ENCODE results near the gene OPRD1. TPM values are rescaled to one million over a fixed set of nuclear protein-coding genes. Genes with fewer than 3 reads are reported as not detected.

OPRD1 gene
- total RNA-seq, 4 donors from 2014 or later: 0.15 to 0.24 (median 0.24) TPM; not detected in 1

- in situ Hi-C loops (cut with MboI; ENCODE audit: low sequenced_read_pairs in 4 of 4): no loop called here
- intact Hi-C loops (cut with DNase I; ENCODE audit: low total_unique reads): no loop called here
Observed at GRCh38 chr1:28862571-28863403, 50.8 kb downstream of the OPRD1 start.

GRCh38 chr1:28864695-28865094, 52.7 kb downstream of the OPRD1 start:
- H3K36me3 ChIP-seq: no peaks in the 10 kb centered on the region
- H3K27ac ChIP-seq: no peak overlapping the region
- H3K4me1 ChIP-seq: no peaks in the 10 kb centered on the region
- intact Hi-C loops (cut with DNase I; ENCODE audit: low total_unique reads) (no loop called here), in situ Hi-C loops (cut with MboI; ENCODE audit: low sequenced_read_pairs in 4 of 4) (loop anchor here in 1 of 4 donors (5.0 kb wide), 1 partner anchor 77 kb away; no protein-coding TSS in a partner anchor)
- no peak for TF ChIP-seq POLR2A (IDR thresholded peaks at IDR 0.05)
- TF ChIP-seq CTCF (IDR thresholded peaks at IDR 0.05 in 4 of 5, conservative IDR thresholded peaks at IDR 0.05 in 1 of 5): no peak
- no peak overlapping the region for H3K4me3 ChIP-seq
- H3K9me3 ChIP-seq: no peaks in the 10 kb centered on the region
- H3K27me3 ChIP-seq: no peaks in the 10 kb centered on the region
- DNase-seq: no peak
- no peak for ATAC-seq

More at GRCh38 chr1:28862571-28863403, 50.8 kb downstream of the OPRD1 start:
- DNase-seq (no peak), ATAC-seq (no peak)
- H3K27me3 ChIP-seq: no peaks in the 10 kb centered on the region
- H3K36me3 ChIP-seq: no peaks in the 10 kb centered on the region
- no peak overlapping the region for H3K27ac ChIP-seq
- no peaks in the 10 kb centered on the region for H3K4me1 ChIP-seq
- H3K4me3 ChIP-seq: no peak overlapping the region
- H3K9me3 ChIP-seq: no peaks in the 10 kb centered on the region
- TF ChIP-seq CTCF (IDR thresholded peaks at IDR 0.05 in 4 of 5, conservative IDR thresholded peaks at IDR 0.05 in 1 of 5): no peak
- TF ChIP-seq POLR2A (IDR thresholded peaks at IDR 0.05): no peak

- no peak for DNase-seq
- Histone ChIP-seq H3K9me3 (no peaks in the 10 kb centered on the region), H3K27me3 (no peaks in the 10 kb centered on the region), H3K36me3 (no peaks in the 10 kb centered on the region), H3K4me1 (no peaks in the 10 kb centered on the region), H3K4me3 (no peak overlapping the region), H3K27ac (no peak overlapping the region)
- TF ChIP-seq CTCF (IDR thresholded peaks at IDR 0.05 in 4 of 5, conservative IDR thresholded peaks at IDR 0.05 in 1 of 5): no peak
- no peak for TF ChIP-seq POLR2A (IDR thresholded peaks at IDR 0.05)
- intact Hi-C loops (cut with DNase I; ENCODE audit: low total_unique reads): no loop called here
- in situ Hi-C loops (cut with MboI; ENCODE audit: low sequenced_read_pairs in 4 of 4): loop anchor here in 1 of 4 donors (5.0 kb wide), 1 partner anchor 79 kb away; no protein-coding TSS in a partner anchor
- no peak for ATAC-seq
Observed at GRCh38 chr1:28865997-28866650, 54.2 kb downstream of the OPRD1 start.

GRCh38 chr1:28867850-28868249, 55.9 kb downstream of the OPRD1 start:
- in situ Hi-C loops (cut with MboI; ENCODE audit: low sequenced_read_pairs in 4 of 4): loop anchor here in 1 of 4 donors (5.0 kb wide), 1 partner anchor 81 kb away; no protein-coding TSS in a partner anchor
- no peak overlapping the region for H3K27ac ChIP-seq
- no peak overlapping the region for H3K4me3 ChIP-seq
- no peaks in the 10 kb centered on the region for H3K36me3 ChIP-seq
- H3K9me3 ChIP-seq: no peaks in the 10 kb centered on the region
- no peak for ATAC-seq
- H3K4me1 ChIP-seq: no peaks in the 10 kb centered on the region
- no peaks in the 10 kb centered on the region for H3K27me3 ChIP-seq
- no peak for DNase-seq
- TF ChIP-seq CTCF (IDR thresholded peaks at IDR 0.05 in 4 of 5, conservative IDR thresholded peaks at IDR 0.05 in 1 of 5) (no peak), POLR2A (IDR thresholded peaks at IDR 0.05) (no peak)
- intact Hi-C loops (cut with DNase I; ENCODE audit: low total_unique reads): no loop called here
